GM04503 (cell line): ENCODE results near the gene NCOA7.
A peak's percentile ranks its signal among the peaks of the same experiment; 100 is the strongest.

Experiments
- DNase-seq: peaks from one replicate; pipeline ENCODE4 v3.0.0-alpha.2; 2012; ENCODE audit warnings: low read depth

Gene NCOA7

GRCh38 chr6:125790358-125791150 lies at the start of gene NCOA7:
NCOA7 (plus strand) TSS chr6:125790960; CDS start chr6:125815355, 24,395 bp downstream.
- no peak for DNase-seq

GRCh38 chr6:125741336-125741735 lies 49.4 kb upstream of the NCOA7 start:
- no peak for DNase-seq

DNA sequence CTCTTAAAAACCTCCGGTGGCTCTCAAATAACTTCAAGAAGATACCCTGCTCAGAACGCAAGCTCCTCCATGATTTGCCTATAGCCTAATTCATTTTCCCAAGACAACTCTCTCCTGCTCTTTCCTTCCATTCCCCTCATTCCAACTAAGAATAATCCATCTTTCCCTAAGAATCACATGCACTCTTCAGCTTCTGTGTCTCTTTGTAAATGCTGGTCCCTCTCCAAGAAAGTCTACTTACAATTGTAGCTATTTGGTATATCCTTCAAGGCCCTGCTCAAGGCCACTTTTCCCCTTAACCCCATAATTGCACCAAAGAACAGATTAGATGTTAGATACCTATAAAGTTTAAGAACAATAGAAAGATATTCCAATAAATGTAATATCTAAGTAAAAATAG lies 48.7 kb upstream of the NCOA7 start:
- DNase-seq, result no peak

DNA sequence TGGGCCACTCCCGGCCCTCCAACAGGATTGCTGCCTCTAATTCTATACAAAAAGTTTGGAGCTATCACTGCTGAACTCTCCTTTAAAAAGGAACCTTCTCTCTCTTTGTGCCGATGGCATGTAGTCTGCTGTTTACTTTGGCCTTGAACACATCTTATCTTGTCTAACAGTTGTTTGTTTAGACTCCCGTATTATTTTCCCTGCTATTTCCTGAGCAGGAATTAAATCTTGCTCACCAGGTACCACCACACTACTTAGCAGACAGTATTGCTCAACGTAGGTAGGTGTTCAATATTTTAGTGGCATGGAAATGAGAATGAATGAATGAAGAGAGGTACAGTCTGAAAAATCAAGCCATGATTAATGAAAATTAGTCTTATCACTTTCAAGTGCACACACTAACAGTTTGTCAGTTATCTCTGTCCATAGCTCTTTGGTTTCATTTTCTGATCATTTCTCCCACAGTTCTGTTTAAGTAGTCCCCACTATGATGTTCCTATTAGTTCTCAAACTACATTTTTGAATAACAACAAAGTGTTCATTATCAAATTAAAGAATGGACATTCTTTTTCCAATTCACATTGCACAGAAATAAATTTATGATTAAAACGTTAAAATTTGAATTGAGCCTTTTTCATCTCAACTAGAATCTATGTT lies 48.2 kb upstream of the NCOA7 start:
- DNase-seq, result no peak

DNA sequence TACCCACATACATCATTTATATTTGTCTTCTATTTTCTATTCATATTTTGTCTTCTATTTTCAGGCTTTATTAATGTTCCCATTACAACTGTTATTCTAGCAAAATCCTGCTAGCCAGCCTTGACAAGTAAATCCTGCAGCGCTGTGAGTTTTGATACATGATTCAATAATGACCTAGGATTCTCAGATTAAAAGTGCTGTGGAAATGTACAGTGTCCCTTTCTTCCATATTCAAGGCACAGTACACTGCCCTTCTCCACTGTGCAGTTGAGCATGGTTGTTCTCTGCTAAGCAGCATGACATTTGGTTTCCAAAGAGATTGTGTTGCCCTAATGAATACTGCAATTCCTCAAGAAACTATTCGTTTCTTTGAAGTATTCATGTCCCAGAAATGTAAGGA lies 47.2 kb upstream of the NCOA7 start:
- DNase-seq, result no peak

DNA sequence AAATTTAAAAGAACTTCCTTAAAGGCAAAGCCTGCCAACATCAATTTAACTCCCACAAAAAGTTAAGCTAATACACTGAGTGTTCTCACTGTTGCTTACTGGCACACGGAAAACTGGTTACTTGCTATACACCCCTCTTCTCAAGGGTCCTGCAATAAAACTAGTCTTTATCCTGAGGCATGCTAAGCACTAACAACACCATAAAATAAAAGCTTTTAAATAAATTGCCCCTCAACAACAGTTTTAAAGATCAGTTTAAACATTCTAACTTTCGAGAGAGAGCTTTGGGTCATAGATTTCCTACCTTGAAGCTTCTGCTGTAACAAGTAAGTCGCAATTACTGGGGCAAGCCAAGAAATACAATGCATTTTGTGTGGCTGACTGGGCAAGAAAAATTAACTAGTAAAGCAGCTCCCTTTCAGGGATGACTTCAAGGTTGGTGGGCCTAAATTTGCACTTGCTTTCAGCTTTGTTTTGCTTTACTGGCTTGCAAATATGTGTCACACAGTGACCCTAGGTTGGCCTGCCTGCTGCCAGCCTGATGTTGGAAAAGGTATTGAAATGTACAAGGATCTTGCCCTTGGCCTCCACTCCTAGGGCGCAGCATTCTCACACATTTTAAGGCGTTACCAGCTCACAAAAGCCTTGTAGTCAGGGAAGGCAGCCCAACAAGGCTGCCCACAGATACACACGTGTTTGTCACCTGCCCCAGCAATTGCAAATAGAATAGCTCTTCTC lies 45.3 kb upstream of the NCOA7 start:
- no peak for DNase-seq

DNA sequence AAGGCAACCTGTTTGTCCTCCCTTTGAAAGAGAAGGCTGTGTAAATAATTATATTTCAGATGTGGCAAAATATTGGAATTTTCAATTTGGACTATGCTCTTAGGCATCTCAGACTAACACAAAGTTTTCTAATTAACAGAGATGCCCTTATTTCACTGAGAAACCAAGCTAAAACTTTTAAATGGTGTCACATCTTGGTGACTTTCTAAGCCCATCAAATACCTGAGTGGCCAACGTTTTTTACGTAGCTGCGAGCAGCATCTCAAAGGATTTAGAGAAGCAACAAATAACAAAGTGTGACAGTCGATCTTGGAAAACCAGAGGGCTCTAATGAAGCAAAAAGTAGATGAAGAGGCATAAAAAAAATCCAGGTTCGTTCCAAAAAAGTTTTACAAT lies 44.7 kb upstream of the NCOA7 start:
- DNase-seq, result no peak

DNA sequence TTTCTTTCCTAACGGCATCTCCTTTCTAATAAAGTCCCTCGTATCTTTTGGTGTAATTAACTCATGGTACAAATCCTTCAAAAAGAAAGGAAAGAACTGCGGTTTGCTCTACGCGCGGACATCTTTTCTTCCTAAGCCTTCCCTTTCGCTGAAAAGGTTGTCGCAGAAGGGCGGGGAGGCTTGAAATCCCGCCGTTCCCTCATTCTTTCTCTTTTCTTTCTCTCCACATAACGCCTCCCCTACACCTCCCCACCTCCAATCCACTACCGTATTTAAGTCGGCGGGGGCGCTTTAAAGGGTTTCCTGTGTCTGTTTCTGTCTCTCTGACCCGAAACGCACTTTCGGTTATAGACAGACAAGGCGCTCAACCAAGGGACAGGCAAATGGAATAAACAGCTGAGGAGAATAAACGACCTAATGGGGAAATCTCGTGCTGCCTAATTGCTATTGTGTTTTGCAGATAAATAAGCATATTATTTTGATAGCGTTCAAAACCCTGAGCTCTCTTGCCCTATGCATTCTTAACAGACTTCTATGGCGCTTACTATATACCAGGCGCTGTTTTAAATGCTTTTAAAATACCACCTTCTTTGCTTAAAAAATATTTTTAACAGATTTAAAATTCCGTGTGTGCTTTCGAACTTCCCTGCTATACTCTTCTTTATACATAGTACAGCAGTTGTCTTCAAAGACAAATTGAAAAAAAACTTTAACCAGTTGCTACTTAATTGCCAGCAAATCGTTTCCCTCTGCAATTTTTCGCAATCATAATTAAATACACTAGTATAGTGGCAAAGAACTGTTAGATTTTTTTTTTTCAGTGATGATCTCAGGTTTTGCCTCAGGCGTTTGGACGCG lies 43.8 kb upstream of the NCOA7 start:
- DNase-seq, result no peak

GRCh38 chr6:125747589-125748405 lies 43.0 kb upstream of the NCOA7 start:
- DNase-seq, result no peak

GRCh38 chr6:125748406-125749172 lies 42.2 kb upstream of the NCOA7 start:
- DNase-seq, result no peak

DNA sequence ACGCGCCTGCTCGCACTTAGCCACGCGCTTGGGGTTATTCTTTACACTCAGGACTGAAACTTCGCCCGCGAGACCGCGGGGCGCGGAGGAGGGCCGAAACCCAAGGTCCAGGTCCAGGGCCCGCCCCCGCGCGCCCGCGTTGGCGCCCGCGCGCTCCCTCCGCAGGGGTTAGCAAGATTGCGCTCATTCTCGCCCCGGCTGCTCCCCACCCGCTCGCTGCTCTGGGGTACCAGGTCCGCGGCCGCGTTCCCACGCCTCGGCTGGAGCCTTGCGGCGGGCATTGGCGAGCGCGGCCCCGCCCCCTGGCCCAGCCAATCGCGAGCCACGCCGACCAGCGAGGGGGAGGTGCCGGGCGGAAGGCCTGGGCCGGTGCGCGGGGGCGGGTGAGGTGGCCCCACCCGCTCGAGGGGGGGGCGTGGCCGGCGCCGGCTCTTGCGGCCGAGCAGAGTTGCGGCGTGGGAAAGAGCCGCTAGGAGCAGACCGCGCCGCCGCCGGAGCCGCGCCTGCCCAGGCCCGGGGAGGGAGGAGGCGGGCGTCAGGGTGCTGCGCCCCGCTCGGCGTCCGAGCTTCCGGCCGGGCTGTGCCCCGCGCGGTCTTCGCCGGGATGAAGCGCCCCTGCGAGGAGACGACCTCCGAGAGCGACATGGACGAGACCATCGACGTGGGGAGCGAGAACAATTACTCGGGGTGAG lies 41.4 kb upstream of the NCOA7 start, which contains the start of gene HEY2:
Gene HEY2 (plus strand): TSS at position 460 of the 692 bp plus-strand sequence. CDS start 145 bp downstream, at position 605.
- peak; percentile 20 for DNase-seq

DNA sequence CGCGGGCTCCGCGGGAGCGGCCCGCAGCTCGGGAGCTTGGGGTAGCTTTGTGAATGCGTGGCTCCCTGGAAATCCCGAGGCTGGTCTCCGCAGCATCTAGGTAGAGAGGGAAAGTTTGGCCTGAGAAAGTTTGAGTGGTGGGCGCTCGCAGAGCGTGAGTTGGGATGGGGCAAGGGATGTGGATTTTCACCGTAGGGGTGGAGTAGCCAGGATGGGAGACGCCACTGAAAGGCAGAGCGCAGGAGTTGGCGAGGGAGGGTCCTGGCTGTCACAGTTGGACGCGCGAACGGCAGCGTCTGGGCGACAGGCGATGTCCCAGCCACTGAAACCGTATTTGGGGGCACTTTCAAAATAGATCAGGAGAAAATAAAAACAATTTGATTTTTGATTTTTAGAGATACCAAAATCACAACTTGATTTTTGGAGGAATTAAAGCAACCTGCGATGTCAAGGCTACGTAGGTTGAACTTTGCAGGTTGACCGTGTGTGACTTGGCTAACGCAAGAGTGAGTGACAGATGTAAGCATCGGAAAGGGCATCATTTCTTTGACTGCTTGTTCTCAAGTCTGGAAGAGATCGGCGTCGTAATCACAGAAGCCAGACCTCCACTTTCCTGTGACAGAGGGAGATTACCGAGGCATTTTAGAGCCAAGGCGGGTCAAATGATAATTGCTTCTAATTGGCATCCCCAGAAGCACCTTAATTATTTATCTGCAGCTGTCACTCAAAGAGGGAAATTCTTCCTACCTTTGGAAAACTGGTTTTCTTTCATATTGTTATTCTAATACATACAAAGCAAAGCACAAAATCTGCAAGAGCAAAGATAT lies 40.7 kb upstream of the NCOA7 start:
- DNase-seq, result no peak

GRCh38 chr6:125750692-125751333 lies 39.9 kb upstream of the NCOA7 start:
- DNase-seq, result no peak

DNA sequence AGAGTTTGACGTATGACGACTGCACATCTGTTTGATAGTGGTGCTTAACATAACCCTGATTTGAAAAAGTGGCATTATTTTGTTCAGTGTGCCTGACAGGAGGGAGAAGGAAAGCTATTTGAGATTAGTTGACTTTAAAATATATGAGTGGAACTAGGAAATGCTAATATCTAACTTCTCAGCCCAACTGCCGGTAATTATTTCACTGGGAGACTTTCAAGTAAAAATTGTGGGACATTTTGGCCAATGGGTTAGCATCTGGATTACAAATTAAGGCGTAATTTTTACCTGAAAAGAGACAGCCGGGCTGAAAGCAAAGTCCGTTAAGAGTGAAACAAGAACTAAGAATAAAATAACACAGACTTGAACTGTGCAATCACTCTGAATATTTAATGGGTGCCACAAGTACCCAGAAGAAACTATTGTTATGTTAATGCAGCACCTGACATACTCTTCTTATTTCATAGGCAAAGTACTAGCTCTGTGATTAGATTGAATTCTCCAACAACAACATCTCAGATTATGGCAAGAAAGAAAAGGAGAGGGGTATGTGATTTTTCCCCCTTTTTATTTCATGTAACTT lies 39.3 kb upstream of the NCOA7 start:
- no peak for DNase-seq

DNA sequence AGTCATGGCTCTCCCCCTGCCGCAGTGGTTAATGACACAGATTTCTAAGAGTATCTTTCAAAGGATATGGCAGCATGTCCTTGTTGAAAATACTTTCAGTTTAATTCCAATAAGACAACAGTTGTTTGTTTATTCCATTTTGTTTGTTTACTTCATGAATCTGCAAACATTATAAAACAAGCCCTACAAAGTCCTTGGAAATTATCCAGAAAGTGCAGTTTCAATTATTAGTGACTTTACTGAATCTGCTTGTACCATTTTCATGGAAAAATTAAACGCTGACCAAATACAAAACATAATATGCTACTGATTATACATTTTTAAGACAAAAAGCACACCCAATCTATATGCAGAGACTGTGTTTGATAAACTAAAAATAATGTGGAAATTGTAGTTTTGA lies 38.0 kb upstream of the NCOA7 start:
- DNase-seq, result no peak

- no peak for DNase-seq
These were observed 37.4 kb upstream of the NCOA7 start for GRCh38 chr6:125753218-125753936.

GRCh38 chr6:125753937-125754259 lies 36.9 kb upstream of the NCOA7 start:
- DNase-seq, result no peak
